Lower leg skin (tissue), 4 donors: Measurements from ENCODE around the gene ETS1. TPM values are rescaled to one million over a fixed set of nuclear protein-coding genes. Genes with fewer than 3 reads are reported as not detected.

Source experiments
- DNase-seq, 2 donors: peaks; one replicate each; pipeline ENCODE4 v3.0.0-alpha.2; 2019; ENCODE audit warnings: low spot score in 2 of 2
- H3K4me3 ChIP-seq: fragments of 200-600 bp; sonication (generic); 2 replicates; pipeline ENCODE4 v1.5.1; 2017; ENCODE audit warnings: mild to moderate bottlenecking, low read depth; ENCODE audit not compliant: poor library complexity, severe bottlenecking
- CTCF ChIP-seq, 3 donors: fragments of 450-650 bp; IDR thresholded peaks; one replicate each; pipeline ENCODE4 v1.5.1; 2016; ENCODE audit warnings: antibody characterized with exemption in 3 of 3, mild to moderate bottlenecking in 3 of 3, moderate library complexity in 2 of 3
- POLR2A ChIP-seq, 2 donors: fragments of 450-650 bp; IDR thresholded peaks; one replicate each; pipeline ENCODE4 v1.6.1; 2016 to 2017; ENCODE audit warnings: antibody characterized with exemption in 2 of 2, mild to moderate bottlenecking in 1 of 2, moderate library complexity in 1 of 2
- WGBS, 2 donors: methylation state at CpG; one replicate each; pipeline ENCODE4 v1.1.5; 2018; 5-methylcytosine and 5-hydroxymethylcytosine counted together
- intact Hi-C: fragments of 100-400 bp; cut with DNase I; formaldehyde crosslinking; loops from one replicate; pipeline ENCODE4 v1.15.0; 2023; ENCODE audit warnings: low total_unique reads
- total RNA-seq, 4 donors: library from RNA; depleted of rRNA; stranded (reverse); fragments of >200 nt; gene quantifications; one replicate each; pipeline ENCODE4 v1.1.0, GENCODE V29; 2016

Gene ETS1
- total RNA-seq, 4 donors from 2014 or later, result 20.6 to 38.7 (median 21.8) TPM

GRCh38 chr11:128582496-128583366, 4.6 kb downstream of the ETS1 start:
- WGBS, 2 donors, result 34 to 41% methylated on average over 8 of the region's 8 CpGs
- no peak for DNase-seq
- intact Hi-C loops, result no loop called here
- TF ChIP-seq CTCF (IDR thresholded peaks at IDR 0.05), result no peak
- TF ChIP-seq POLR2A (IDR thresholded peaks at IDR 0.05), result no peak
- H3K4me3 ChIP-seq, result no peak overlapping the region

GRCh38 chr11:128581561-128582272, 5.6 kb downstream of the ETS1 start:
- TF ChIP-seq CTCF (IDR thresholded peaks at IDR 0.05) (no peak), POLR2A (IDR thresholded peaks at IDR 0.05) (no peak)

GRCh38 chr11:128580612-128581011, 6.7 kb downstream of the ETS1 start:
- 43 to 49% methylated on average over 2 of the region's 2 CpGs for whole genome bisulfite sequencing, 2 donors
- intact Hi-C loops, result no loop called here
- no peak overlapping the region for H3K4me3 ChIP-seq
- TF ChIP-seq CTCF (IDR thresholded peaks at IDR 0.05), result no peak
- no peak for TF ChIP-seq POLR2A (IDR thresholded peaks at IDR 0.05)
- no peak for DNase-seq

More at GRCh38 chr11:128581561-128582272, 5.6 kb downstream of the ETS1 start:
- no peak overlapping the region for H3K4me3 ChIP-seq
- DNase-seq, result no peak
- intact Hi-C loops, result no loop called here
- 80% methylated on average over 7 of the region's 7 CpGs for WGBS, 2 donors

- DNase-seq, result no peak
- WGBS, 2 donors, result 75 to 78% methylated on average over 4 of the region's 4 CpGs
- intact Hi-C loops, result no loop called here
- H3K4me3 ChIP-seq, result no peak overlapping the region
- no peak for TF ChIP-seq CTCF (IDR thresholded peaks at IDR 0.05)
- no peak for TF ChIP-seq POLR2A (IDR thresholded peaks at IDR 0.05)
Observed at GRCh38 chr11:128579798-128580504, 7.4 kb downstream of the ETS1 start.

GRCh38 chr11:128576555-128576954, 10.8 kb downstream of the ETS1 start:
- TF ChIP-seq CTCF (IDR thresholded peaks at IDR 0.05) (no peak), POLR2A (IDR thresholded peaks at IDR 0.05) (no peak)
- no peak for DNase-seq
- H3K4me3 ChIP-seq, result no peak overlapping the region
- WGBS, 2 donors, result 71 to 74% methylated on average over 8 of the region's 8 CpGs
- intact Hi-C loops, result no loop called here
